ENCODE data around the gene UBE2H. TPM values are rescaled to one million over a fixed set of nuclear protein-coding genes. Genes with fewer than 3 reads are reported as not detected.

The UBE2H gene
- total RNA-seq, 1 donor from 2014 or later = 103 TPM

- intact Hi-C loops (cut with DNase I) = no loop called here
Measured at GRCh38 chr7:129785685-129786514, 166.9 kb downstream of the UBE2H start.

GRCh38 chr7:129784783-129785684 is 167.7 kb downstream of the UBE2H start:
- intact Hi-C loops (cut with DNase I) = no loop called here
- ATAC-seq = no peak
- no peak for DNase-seq (ENCODE audit: missing footprints)

More at GRCh38 chr7:129785685-129786514, 166.9 kb downstream of the UBE2H start:
- DNase-seq (ENCODE audit: missing footprints) = peak; percentile 44
- ATAC-seq = no peak

- intact Hi-C loops (cut with DNase I) = no loop called here
- ATAC-seq (no peak), DNase-seq (ENCODE audit: missing footprints) (no peak)
Measured at GRCh38 chr7:129784437-129784782, 168.3 kb downstream of the UBE2H start.

- ATAC-seq = no peak
- intact Hi-C loops (cut with DNase I) = no loop called here
- DNase-seq (ENCODE audit: missing footprints) = no peak
Measured at GRCh38 chr7:129783584-129783919, 169.2 kb downstream of the UBE2H start.

GRCh38 chr7:129782818-129783583 is 169.8 kb downstream of the UBE2H start:
- no peak for ATAC-seq
- no peak for DNase-seq (ENCODE audit: missing footprints)
- intact Hi-C loops (cut with DNase I) = no loop called here

GRCh38 chr7:129781928-129782817 is 170.6 kb downstream of the UBE2H start:
- DNase-seq (ENCODE audit: missing footprints) = no peak
- intact Hi-C loops (cut with DNase I) = no loop called here
- no peak for ATAC-seq

- DNase-seq (ENCODE audit: missing footprints) (no peak), ATAC-seq (no peak)
- intact Hi-C loops (cut with DNase I) = no loop called here
Measured at GRCh38 chr7:129780974-129781927, 171.5 kb downstream of the UBE2H start.

Other genes with a start within 250 kb of the UBE2H start
- gene ZC3HC1, start 98.4 kb upstream of the UBE2H start, total RNA-seq = 17.5 TPM
- gene KLHDC10, start 117.6 kb upstream of the UBE2H start, total RNA-seq = 27.6 TPM

Data from Right ventricle myocardium inferior (tissue), 1 donor.